ENCODE data around the gene SETMAR.
"Not testable (repeated sequence)": the region's sequence is repeated elsewhere in the genome, so short reads cannot be mapped to it uniquely, and the experiment has no call there.

SETMAR gene

GRCh38 chr3:4303187-4304123 lies at the start of gene SETMAR:
Gene SETMAR (plus strand): TSS chr3:4303369. CDS start chr3:4303371, 2 bp downstream.
- DNase-seq, result peak; percentile 79

- DNase-seq, result no peak
Observed at GRCh38 chr3:4261406-4261805, 41.8 kb upstream of the SETMAR start.

- no peak for DNase-seq
Observed at GRCh38 chr3:4264040-4264439, 39.1 kb upstream of the SETMAR start.

GRCh38 chr3:4270720-4271119 lies 32.4 kb upstream of the SETMAR start:
- DNase-seq, result no peak

GRCh38 chr3:4271834-4272233 lies 31.3 kb upstream of the SETMAR start:
- no peak for DNase-seq

GRCh38 chr3:4279516-4280105 lies 23.6 kb upstream of the SETMAR start:
- DNase-seq, result no peak

GRCh38 chr3:4281991-4282390 lies 21.2 kb upstream of the SETMAR start:
- DNase-seq, result no peak

- no peak for DNase-seq
Observed at GRCh38 chr3:4284865-4285264, 18.3 kb upstream of the SETMAR start.

GRCh38 chr3:4289044-4289443 lies 14.1 kb upstream of the SETMAR start:
- no peak for DNase-seq

- DNase-seq, result peak; percentile 18
Observed at GRCh38 chr3:4290272-4290893, 12.8 kb upstream of the SETMAR start.

GRCh38 chr3:4292301-4292700 lies 10.9 kb upstream of the SETMAR start:
- no peak for DNase-seq

GRCh38 chr3:4294616-4295327 lies 8.4 kb upstream of the SETMAR start:
- DNase-seq, result no peak

- not testable (repeated sequence) for DNase-seq
Observed at GRCh38 chr3:4296454-4296853, 6.7 kb upstream of the SETMAR start.

GRCh38 chr3:4297486-4297885 lies 5.7 kb upstream of the SETMAR start:
- no peak for DNase-seq

GRCh38 chr3:4302747-4303146 lies 422 bp upstream of the SETMAR start:
- DNase-seq, result no peak

- not testable (repeated sequence) for DNase-seq
Observed at GRCh38 chr3:4305210-4305609, 2.0 kb downstream of the SETMAR start.

GRCh38 chr3:4306091-4306490 lies 2.9 kb downstream of the SETMAR start:
- no peak for DNase-seq

- DNase-seq, result no peak
Observed at GRCh38 chr3:4306860-4307259, 3.7 kb downstream of the SETMAR start.

GRCh38 chr3:4309491-4310128 lies 6.4 kb downstream of the SETMAR start:
- DNase-seq, result no peak

- no peak for DNase-seq
Observed at GRCh38 chr3:4310971-4311370, 7.8 kb downstream of the SETMAR start.

GRCh38 chr3:4311496-4311895 lies 8.3 kb downstream of the SETMAR start:
- no peak for DNase-seq

- DNase-seq, result no peak
Observed at GRCh38 chr3:4313606-4314293, 10.6 kb downstream of the SETMAR start.
